ENCODE results near the gene FRAS1.

- TF ChIP-seq CTCF (conservative IDR thresholded peaks at IDR 0.05; ENCODE audit: low read depth, low read length) (no peak), EZH2 (IDR thresholded peaks at IDR 0.05; ENCODE audit: low read length, unreplicated experiment) (no peak), EZH2phosphoT487 (IDR thresholded peaks at IDR 0.05; ENCODE audit: borderline replicate concordance, low read length) (no peak)
These were observed 38.0 kb downstream of the FRAS1 start for GRCh38 chr4:78095081-78095480.

Data from PC-3 (cell line).